ENCODE measurements around the gene GALNT13. TPM values are rescaled to one million over a fixed set of nuclear protein-coding genes. Genes with fewer than 3 reads are reported as not detected.

GALNT13 gene
- total RNA-seq, 5 donors from 2014 or later (not counting 1 experiment from before 2014, with no cell fraction given), result 0.10 to 0.47 TPM; not detected in 3

GRCh38 chr2:154307007-154307406 is 435.3 kb downstream of the GALNT13 start:
- Mint-ChIP-seq H3K9me3 (peaks cover 4 to 8% (median 7%) of the 10 kb centered on the region in 3 donors), H3K4me1 (no peaks in the 10 kb centered on the region), H3K27me3 (no peaks in the 10 kb centered on the region), H3K4me3 (no peak overlapping the region), H3K27ac (no peak overlapping the region), H3K36me3 (no peaks in the 10 kb centered on the region)
- no peak for DNase-seq
- Histone ChIP-seq H3K27ac (ENCODE audit: low read length) (no peak overlapping the region), H3K4me1 (ENCODE audit: control insufficient read depth in 1 of 2, extremely low read depth in 1 of 2, insufficient read depth in 2 of 2, low read length in 2 of 2) (no peaks in the 10 kb centered on the region), H3K4me3 (ENCODE audit: control insufficient read depth in 1 of 2, extremely low read depth in 1 of 2, low read length in 1 of 2) (no peak overlapping the region), H3K27me3 (replicated peaks in 1 of 2; ENCODE audit: control insufficient read depth in 2 of 2, extremely low read depth in 1 of 2, insufficient read depth in 2 of 2, low read length in 1 of 2) (no peaks in the 10 kb centered on the region), H3K9me3 (no peaks in the 10 kb centered on the region), H3K36me3 (ENCODE audit: control insufficient read depth in 2 of 2, extremely low read depth in 1 of 2, insufficient read depth in 1 of 2, low read length in 1 of 2) (no peaks in the 10 kb centered on the region)
- ChIA-PET POLR2A (no interaction called here), CTCF (no interaction called here)
- WGBS (ENCODE audit: insufficient coverage), result no CpG with 5 or more reads among the region's 1 CpG
- ATAC-seq (replicated peaks in 1 of 4), result no peak

GRCh38 chr2:154324601-154325000 is 452.9 kb downstream of the GALNT13 start:
- no peaks in the 10 kb centered on the region for H3K36me3 Mint-ChIP-seq
- no peaks in the 10 kb centered on the region for H3K36me3 ChIP-seq (ENCODE audit: control insufficient read depth in 2 of 2, extremely low read depth in 1 of 2, insufficient read depth in 1 of 2, low read length in 1 of 2)
- ChIA-PET POLR2A (no interaction called here), CTCF (no interaction called here)
- H3K4me3 ChIP-seq (ENCODE audit: control insufficient read depth in 1 of 2, extremely low read depth in 1 of 2, low read length in 1 of 2), result no peak overlapping the region
- ATAC-seq (replicated peaks in 1 of 4), result no peak
- H3K4me1 Mint-ChIP-seq, result no peaks in the 10 kb centered on the region
- no peaks in the 10 kb centered on the region for H3K9me3 ChIP-seq
- no peak overlapping the region for H3K4me3 Mint-ChIP-seq
- no peaks in the 10 kb centered on the region for H3K4me1 ChIP-seq (ENCODE audit: control insufficient read depth in 1 of 2, extremely low read depth in 1 of 2, insufficient read depth in 2 of 2, low read length in 2 of 2)
- DNase-seq, result no peak
- no peaks in the 10 kb centered on the region for H3K27me3 ChIP-seq (replicated peaks in 1 of 2; ENCODE audit: control insufficient read depth in 2 of 2, extremely low read depth in 1 of 2, insufficient read depth in 2 of 2, low read length in 1 of 2)
- no peaks in the 10 kb centered on the region for H3K27me3 Mint-ChIP-seq
- H3K27ac ChIP-seq (ENCODE audit: low read length), result no peak overlapping the region
- no CpG with 5 or more reads among the region's 2 CpGs for WGBS (ENCODE audit: insufficient coverage)
- H3K9me3 Mint-ChIP-seq, result peaks cover 0 to 3% (median 0%) of the 10 kb centered on the region in 3 donors
- no peak overlapping the region for H3K27ac Mint-ChIP-seq

- no peak overlapping the region for H3K4me3 ChIP-seq (ENCODE audit: control insufficient read depth in 1 of 2, extremely low read depth in 1 of 2, low read length in 1 of 2)
- no peak overlapping the region for H3K4me3 Mint-ChIP-seq
- ChIA-PET POLR2A (no interaction called here), CTCF (no interaction called here)
- H3K27ac ChIP-seq (ENCODE audit: low read length), result no peak overlapping the region
- H3K27me3 ChIP-seq (replicated peaks in 1 of 2; ENCODE audit: control insufficient read depth in 2 of 2, extremely low read depth in 1 of 2, insufficient read depth in 2 of 2, low read length in 1 of 2), result no peaks in the 10 kb centered on the region
- no peak for DNase-seq
- H3K9me3 ChIP-seq, result no peaks in the 10 kb centered on the region
- H3K4me1 Mint-ChIP-seq, result no peaks in the 10 kb centered on the region
- no CpG with 5 or more reads among the region's 1 CpG for WGBS (ENCODE audit: insufficient coverage)
- no peaks in the 10 kb centered on the region for H3K27me3 Mint-ChIP-seq
- no peak for ATAC-seq (replicated peaks in 1 of 4)
- peaks cover 0 to 3% (median 0%) of the 10 kb centered on the region in 3 donors for H3K9me3 Mint-ChIP-seq
- H3K4me1 ChIP-seq (ENCODE audit: control insufficient read depth in 1 of 2, extremely low read depth in 1 of 2, insufficient read depth in 2 of 2, low read length in 2 of 2), result no peaks in the 10 kb centered on the region
- H3K36me3 ChIP-seq (ENCODE audit: control insufficient read depth in 2 of 2, extremely low read depth in 1 of 2, insufficient read depth in 1 of 2, low read length in 1 of 2), result no peaks in the 10 kb centered on the region
- H3K27ac Mint-ChIP-seq, result no peak overlapping the region
- H3K36me3 Mint-ChIP-seq, result no peaks in the 10 kb centered on the region
These were observed 457.8 kb downstream of the GALNT13 start for GRCh38 chr2:154329510-154329909.

GRCh38 chr2:154331784-154332183 is 460.1 kb downstream of the GALNT13 start:
- CTCF ChIA-PET, result no interaction called here
- no peak for DNase-seq
- Mint-ChIP-seq H3K9me3 (peaks cover 0 to 6% (median 0%) of the 10 kb centered on the region in 3 donors), H3K4me3 (no peak overlapping the region), H3K4me1 (no peaks in the 10 kb centered on the region), H3K27ac (no peak overlapping the region), H3K27me3 (no peaks in the 10 kb centered on the region), H3K36me3 (no peaks in the 10 kb centered on the region)
- H3K27ac ChIP-seq (ENCODE audit: low read length), result no peak overlapping the region
- POLR2A ChIA-PET, result no interaction called here
- H3K9me3 ChIP-seq, result no peaks in the 10 kb centered on the region
- WGBS (ENCODE audit: insufficient coverage), result no CpG with 5 or more reads among the region's 1 CpG
- H3K4me3 ChIP-seq (ENCODE audit: control insufficient read depth in 1 of 2, extremely low read depth in 1 of 2, low read length in 1 of 2), result no peak overlapping the region
- ATAC-seq (replicated peaks in 1 of 4), result no peak
- no peaks in the 10 kb centered on the region for H3K27me3 ChIP-seq (replicated peaks in 1 of 2; ENCODE audit: control insufficient read depth in 2 of 2, extremely low read depth in 1 of 2, insufficient read depth in 2 of 2, low read length in 1 of 2)
- no peaks in the 10 kb centered on the region for H3K4me1 ChIP-seq (ENCODE audit: control insufficient read depth in 1 of 2, extremely low read depth in 1 of 2, insufficient read depth in 2 of 2, low read length in 2 of 2)
- H3K36me3 ChIP-seq (ENCODE audit: control insufficient read depth in 2 of 2, extremely low read depth in 1 of 2, insufficient read depth in 1 of 2, low read length in 1 of 2), result no peaks in the 10 kb centered on the region

- Histone ChIP-seq H3K27me3 (replicated peaks in 1 of 2; ENCODE audit: control insufficient read depth in 2 of 2, extremely low read depth in 1 of 2, insufficient read depth in 2 of 2, low read length in 1 of 2) (no peaks in the 10 kb centered on the region), H3K36me3 (ENCODE audit: control insufficient read depth in 2 of 2, extremely low read depth in 1 of 2, insufficient read depth in 1 of 2, low read length in 1 of 2) (no peaks in the 10 kb centered on the region), H3K27ac (ENCODE audit: low read length) (no peak overlapping the region), H3K9me3 (no peaks in the 10 kb centered on the region), H3K4me3 (ENCODE audit: control insufficient read depth in 1 of 2, extremely low read depth in 1 of 2, low read length in 1 of 2) (no peak overlapping the region), H3K4me1 (ENCODE audit: control insufficient read depth in 1 of 2, extremely low read depth in 1 of 2, insufficient read depth in 2 of 2, low read length in 2 of 2) (no peaks in the 10 kb centered on the region)
- Mint-ChIP-seq H3K4me1 (no peaks in the 10 kb centered on the region), H3K27me3 (no peaks in the 10 kb centered on the region), H3K4me3 (no peak overlapping the region), H3K27ac (no peak overlapping the region), H3K36me3 (no peaks in the 10 kb centered on the region), H3K9me3 (peaks cover 0 to 3% (median 0%) of the 10 kb centered on the region in 3 donors)
- no CpG with 5 or more reads among the region's 1 CpG for WGBS (ENCODE audit: insufficient coverage)
- POLR2A ChIA-PET, result no interaction called here
- CTCF ChIA-PET, result no interaction called here
- DNase-seq (no peak), ATAC-seq (replicated peaks in 1 of 4) (no peak)
These were observed 464.5 kb downstream of the GALNT13 start for GRCh38 chr2:154336201-154336600.

GRCh38 chr2:154338352-154338967 is 466.7 kb downstream of the GALNT13 start:
- no peaks in the 10 kb centered on the region for H3K4me1 ChIP-seq (ENCODE audit: control insufficient read depth in 1 of 2, extremely low read depth in 1 of 2, insufficient read depth in 2 of 2, low read length in 2 of 2)
- Mint-ChIP-seq H3K27ac (no peak overlapping the region), H3K9me3 (peaks cover 0 to 3% (median 0%) of the 10 kb centered on the region in 3 donors), H3K4me1 (no peaks in the 10 kb centered on the region), H3K4me3 (no peak overlapping the region), H3K27me3 (no peaks in the 10 kb centered on the region), H3K36me3 (no peaks in the 10 kb centered on the region)
- whole genome bisulfite sequencing (ENCODE audit: insufficient coverage), result no CpG with 5 or more reads among the region's 3 CpGs
- ChIA-PET CTCF (no interaction called here), POLR2A (no interaction called here)
- no peaks in the 10 kb centered on the region for H3K27me3 ChIP-seq (replicated peaks in 1 of 2; ENCODE audit: control insufficient read depth in 2 of 2, extremely low read depth in 1 of 2, insufficient read depth in 2 of 2, low read length in 1 of 2)
- DNase-seq (no peak), ATAC-seq (replicated peaks in 1 of 4) (no peak)
- H3K9me3 ChIP-seq, result no peaks in the 10 kb centered on the region
- H3K27ac ChIP-seq (ENCODE audit: low read length), result no peak overlapping the region
- H3K36me3 ChIP-seq (ENCODE audit: control insufficient read depth in 2 of 2, extremely low read depth in 1 of 2, insufficient read depth in 1 of 2, low read length in 1 of 2), result no peaks in the 10 kb centered on the region
- no peak overlapping the region for H3K4me3 ChIP-seq (ENCODE audit: control insufficient read depth in 1 of 2, extremely low read depth in 1 of 2, low read length in 1 of 2)

- POLR2A ChIA-PET, result interaction anchor here in 1 of 2 donors (0.6 kb wide), 1 partner anchor 53 kb away, joined by 4 read pairs; no protein-coding TSS in a partner anchor
- H3K27ac ChIP-seq (ENCODE audit: low read length), result no peak overlapping the region
These were observed 471.6 kb downstream of the GALNT13 start for GRCh38 chr2:154343282-154343681.

More at GRCh38 chr2:154343282-154343681, 471.6 kb downstream of the GALNT13 start:
- Mint-ChIP-seq H3K27ac (no peak overlapping the region), H3K36me3 (no peaks in the 10 kb centered on the region), H3K4me1 (no peaks in the 10 kb centered on the region), H3K27me3 (no peaks in the 10 kb centered on the region), H3K9me3 (peaks cover 3 to 5% (median 4%) of the 10 kb centered on the region in 3 donors), H3K4me3 (no peak overlapping the region)
- no peaks in the 10 kb centered on the region for H3K36me3 ChIP-seq (ENCODE audit: control insufficient read depth in 2 of 2, extremely low read depth in 1 of 2, insufficient read depth in 1 of 2, low read length in 1 of 2)
- ATAC-seq (replicated peaks in 1 of 4), result no peak
- no peaks in the 10 kb centered on the region for H3K9me3 ChIP-seq
- no peak for DNase-seq
- H3K4me1 ChIP-seq (ENCODE audit: control insufficient read depth in 1 of 2, extremely low read depth in 1 of 2, insufficient read depth in 2 of 2, low read length in 2 of 2), result no peaks in the 10 kb centered on the region
- no peaks in the 10 kb centered on the region for H3K27me3 ChIP-seq (replicated peaks in 1 of 2; ENCODE audit: control insufficient read depth in 2 of 2, extremely low read depth in 1 of 2, insufficient read depth in 2 of 2, low read length in 1 of 2)
- H3K4me3 ChIP-seq (ENCODE audit: control insufficient read depth in 1 of 2, extremely low read depth in 1 of 2, low read length in 1 of 2), result no peak overlapping the region
- CTCF ChIA-PET, result no interaction called here
